HepG2 (cell line): ENCODE measurements around the gene MITF. TPM values are rescaled to one million over a fixed set of nuclear protein-coding genes. Genes with fewer than 3 reads are reported as not detected.

Experiments used
- ATAC-seq: fragments of 200-7000 bp; cut with Tn5 transposase; 3 replicates; pipeline ENCODE4 v1.9.1; 2020; ENCODE audit warnings: mild to moderate bottlenecking, moderate library complexity
- BruUV-seq: library from RNA; stranded (reverse); fragments of 400-500 nt; replicated peaks from 2 replicates; lab custom pipeline; 2021; lab: Mats Ljungman, UMichigan
- CTCF ChIA-PET: fragments of 300-600 bp; formaldehyde crosslinking; extraction: SDS; loops from one replicate; lab custom pipeline; 2021; ENCODE audit warnings: low total read pairs, inconsistent platforms, low intra/inter-chr PET ratio; lab: Yijun Ruan, JAX
- POLR2A ChIA-PET: fragments of 350-600 bp; sonication (Branson Sonifier 250); formaldehyde crosslinking; loops from one replicate; lab custom pipeline; 2020; ENCODE audit warnings: antibody characterized with exemption, inconsistent platforms; lab: Yijun Ruan, JAX
- DNase-seq: peaks from one replicate; pipeline ENCODE4 v3.0.0-alpha.2; 2015; ENCODE audit warnings: low spot score
- FAIRE-seq: peaks from 3 replicates; lab custom pipeline; 2011; peaks lifted over from hg19 to GRCh38; lab: Jason Lieb, UNC
- H2AFZ ChIP-seq: one replicate; pipeline ENCODE4 v1.6.1; 2011; ENCODE audit warnings: low read length, inconsistent platforms
- H3K27ac ChIP-seq: fragments of 300-600 bp; 3 replicates; pipeline ENCODE4 v1.8.0; 2011; ENCODE audit warnings: mixed run types, mild to moderate bottlenecking, mixed read lengths, low read length, inconsistent platforms; ENCODE audit not compliant: insufficient read depth; ENCODE audit errors: extremely low read length
- H3K27me3 ChIP-seq, 2 experiments: fragments of 200-600 bp in 1 of 2; 2 replicates in 1 of 2; 3 replicates in 1 of 2; pipeline versions ENCODE4 v1.6.0 to v1.8.0; 2011; ENCODE audit warnings: low read length in 2 of 2, mild to moderate bottlenecking in 2 of 2, moderate library complexity in 2 of 2, inconsistent platforms in 1 of 2; ENCODE audit not compliant: insufficient read depth in 2 of 2, control insufficient read depth in 1 of 2
- H3K36me3 ChIP-seq, 2 experiments: fragments of 200-600 bp in 1 of 2; replicated peaks in 1 of 2; 2 replicates in 1 of 2; 3 replicates in 1 of 2; pipeline versions ENCODE4 v1.5.1 to v1.8.0; 2011; ENCODE audit warnings: low read length in 2 of 2, inconsistent platforms in 1 of 2; ENCODE audit not compliant: insufficient read depth in 2 of 2, control insufficient read depth in 1 of 2
- H3K4me1 ChIP-seq: 2 replicates; pipeline ENCODE4 v1.5.1; 2012; ENCODE audit warnings: low read length, inconsistent platforms; ENCODE audit not compliant: insufficient read depth
- H3K4me2 ChIP-seq: 2 replicates; pipeline ENCODE4 v1.6.0; 2011; ENCODE audit warnings: low read depth, low read length, inconsistent platforms
- H3K4me3 ChIP-seq, 3 experiments: fragments of 200-600 bp in 1 of 3; sonication (generic), shearing (Covaris generic) in 1 of 3; replicated peaks in 1 of 3; 2 replicates each; pipeline ENCODE4 v1.5.1; 2011 to 2016; ENCODE audit warnings: low read length in 3 of 3, inconsistent platforms in 2 of 3, low read depth in 2 of 3, mild to moderate bottlenecking in 2 of 3, control low read depth in 1 of 3, mixed read lengths in 1 of 3; ENCODE audit not compliant: insufficient read depth in 1 of 3
- H3K79me2 ChIP-seq: one replicate; pipeline ENCODE4 v1.6.1; 2011; ENCODE audit warnings: low read length, inconsistent platforms; ENCODE audit not compliant: insufficient read depth
- H3K9ac ChIP-seq: 2 replicates; pipeline ENCODE4 v1.6.0; 2011; ENCODE audit warnings: mild to moderate bottlenecking, low read depth, low read length, inconsistent platforms; ENCODE audit not compliant: insufficient read depth
- H3K9me3 ChIP-seq: 2 replicates; pipeline ENCODE4 v1.5.1; 2012; ENCODE audit warnings: mild to moderate bottlenecking, low read length
- H4K20me1 ChIP-seq: 2 replicates; pipeline ENCODE4 v1.6.0; 2011; ENCODE audit warnings: inconsistent platforms, mild to moderate bottlenecking, low read length, moderate library complexity; ENCODE audit not compliant: insufficient read depth
- CENPX ChIP-seq: sonication (generic); formaldehyde crosslinking; IDR thresholded peaks from 2 replicates; pipeline ENCODE4 v1.9.0; 2021; ENCODE audit warnings: mild to moderate bottlenecking, missing genetic modification reagents, moderate library complexity
- DDIT3 ChIP-seq: sonication (generic); formaldehyde crosslinking; IDR thresholded peaks from 2 replicates; pipeline ENCODE4 v1.4.0; 2020; ENCODE audit warnings: mild to moderate bottlenecking, missing genetic modification reagents
- FIP1L1 ChIP-seq: fragments of 200-400 bp; formaldehyde crosslinking; IDR thresholded peaks from 2 replicates; pipeline ENCODE4 v1.6.1; 2018; ENCODE audit warnings: low read depth, mild to moderate bottlenecking, low read length, moderate library complexity, borderline replicate concordance; ENCODE audit not compliant: insufficient read depth
- GTF2F1 ChIP-seq: fragments of 150-350 bp; IDR thresholded peaks from 2 replicates; pipeline ENCODE4 v1.6.1; 2014; ENCODE audit warnings: low read length
- HMG20B ChIP-seq: conservative IDR thresholded peaks from 2 replicates; pipeline ENCODE4 v1.6.1; 2016; ENCODE audit warnings: missing genetic modification reagents, missing compliant biosample characterization
- MLXIP ChIP-seq: sonication (generic); formaldehyde crosslinking; IDR thresholded peaks from 2 replicates; pipeline ENCODE4 v1.9.0; 2021; ENCODE audit warnings: missing genetic modification reagents, borderline replicate concordance
- PRPF4 ChIP-seq: fragments of 200-400 bp; formaldehyde crosslinking; IDR thresholded peaks from 2 replicates; pipeline ENCODE4 v1.6.1; 2016; ENCODE audit warnings: low read length, low read depth; ENCODE audit not compliant: poor library complexity, severe bottlenecking
- SMYD3 ChIP-seq: sonication (generic); formaldehyde crosslinking; IDR thresholded peaks from 2 replicates; pipeline ENCODE4 v1.8.1; 2023; ENCODE audit warnings: mild to moderate bottlenecking, missing genetic modification reagents
- TCF12 ChIP-seq, 2 experiments: fragments of 450-650 bp in 1 of 2; sonication (generic) in 1 of 2; formaldehyde crosslinking in 1 of 2; IDR thresholded peaks; 2 replicates each; pipeline versions ENCODE4 v1.6.1 to v1.8.0; 2017 to 2022; ENCODE audit warnings: antibody characterized with exemption in 1 of 2, mild to moderate bottlenecking in 1 of 2, missing genetic modification reagents in 1 of 2, moderate library complexity in 1 of 2
- ZKSCAN5 ChIP-seq: sonication (generic); formaldehyde crosslinking; IDR thresholded peaks from 2 replicates; pipeline ENCODE4 v1.5.1; 2020; ENCODE audit warnings: mild to moderate bottlenecking, missing genetic modification reagents
- ZNF124 ChIP-seq: sonication (generic); formaldehyde crosslinking; IDR thresholded peaks from 2 replicates; pipeline ENCODE4 v1.4.0; 2020; ENCODE audit warnings: missing genetic modification reagents
- ZNF225 ChIP-seq: sonication (generic); formaldehyde crosslinking; IDR thresholded peaks from 2 replicates; pipeline ENCODE4 v1.4.0; 2020; ENCODE audit warnings: mild to moderate bottlenecking, missing genetic modification reagents
- ZNF430 ChIP-seq: sonication (generic); formaldehyde crosslinking; IDR thresholded peaks from 2 replicates; pipeline ENCODE4 v1.9.0; 2021; ENCODE audit warnings: mild to moderate bottlenecking, missing genetic modification reagents
- ZNF777 ChIP-seq: sonication (generic); formaldehyde crosslinking; IDR thresholded peaks from 2 replicates; pipeline ENCODE4 v1.4.0; 2020; ENCODE audit warnings: missing genetic modification reagents
- ZZZ3 ChIP-seq: sonication (generic); formaldehyde crosslinking; IDR thresholded peaks from 2 replicates; pipeline ENCODE4 v1.4.0; 2020; ENCODE audit warnings: missing genetic modification reagents, mild to moderate bottlenecking, borderline replicate concordance
- WGBS: methylation state at CpG from one replicate; pipeline ENCODE4 v1.1.6; 2017; ENCODE audit warnings: low lambda C conversion rate; 5-methylcytosine and 5-hydroxymethylcytosine counted together
- in situ Hi-C: cut with HindIII; loops from 2 replicates; pipeline ENCODE4 v1.10.0; 2017; ENCODE audit warnings: low pct_unique_long_range_greater_than_20kb; ENCODE audit not compliant: extremely low pct_ligation_motif_present
- intact Hi-C: fragments of 100-400 bp; cut with micrococcal nuclease; formaldehyde crosslinking; loops from one replicate; pipeline ENCODE4 v1.10.0; 2022; ENCODE audit not compliant: unreplicated experiment
- polyA plus RNA-seq, 8 experiments: library from polyadenylated mRNA; depleted of rRNA in 3 of 8; stranded (reverse) in 7 of 8; unstranded in 1 of 8; fragments of >200 nt; fragmentation: Illumina TruSeq in 4 of 8; extraction: Trizol in 4 of 8; gene quantifications; 2 replicates each; pipeline versions ENCODE4 v1.2.1 to v1.2.3, GENCODE V29; 2011 to 2016; ENCODE audit warnings: low read depth in 4 of 8, missing spikeins in 1 of 8, mixed read lengths in 1 of 8; ENCODE audit not compliant: insufficient read depth in 1 of 8
- total RNA-seq, 5 experiments: library from RNA; depleted of rRNA; stranded (reverse); fragments of >200 nt; fragmentation: Illumina TruSeq; extraction: Trizol; gene quantifications; 2 replicates each; pipeline ENCODE4 v1.2.3, GENCODE V29; 2016; ENCODE audit warnings: low read depth in 1 of 5
- TF ChIP-seq, protein P1 (sequence below), 2 experiments: sonication (generic) in 1 of 2; formaldehyde crosslinking in 1 of 2; IDR thresholded peaks; 2 replicates each; pipeline versions ENCODE4 v1.5.1 to v1.6.1; 2011 to 2020; ENCODE audit warnings: borderline replicate concordance in 1 of 2, low read depth in 1 of 2, low read length in 1 of 2, mild to moderate bottlenecking in 1 of 2, missing genetic modification reagents in 1 of 2, moderate library complexity in 1 of 2
- TF ChIP-seq, protein P2 (sequence below): sonication (generic); formaldehyde crosslinking; IDR thresholded peaks from 2 replicates; pipeline ENCODE4 v1.5.0; 2020; ENCODE audit warnings: mild to moderate bottlenecking, missing genetic modification reagents, moderate library complexity

The MITF gene
- total and polyA plus RNA-seq, 2 of the 13 experiments (the other 11 are each of a cell fraction or from before 2014, with no cell fraction given): 0.12 to 0.38 TPM

DNA sequence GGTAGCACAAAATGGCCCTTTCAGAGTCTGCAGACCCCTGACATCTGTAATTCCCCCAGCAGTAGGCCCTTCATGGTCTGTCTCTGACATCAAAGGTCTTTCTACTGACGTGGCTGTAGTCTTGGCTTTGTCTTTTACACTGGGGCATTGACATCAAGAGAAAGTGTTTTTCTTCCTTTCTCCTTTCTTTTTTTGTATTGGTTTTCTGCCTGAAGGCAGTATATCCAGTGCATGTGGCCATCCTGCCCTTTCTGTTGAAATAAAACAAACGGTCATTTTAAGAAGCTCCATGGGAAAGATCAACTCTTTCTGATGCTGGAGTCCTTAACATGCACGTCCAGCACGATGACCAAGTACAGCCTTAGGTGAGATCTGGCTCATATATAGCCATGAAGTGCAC is 153.4 kb downstream of the MITF start:
- FAIRE-seq: no peak
- no peaks in the 10 kb centered on the region for H3K4me1 ChIP-seq
- no peak for ATAC-seq
- no peak overlapping the region for H2AFZ ChIP-seq
- no peak for DNase-seq
- CTCF ChIA-PET: no interaction called here
- H3K4me2 ChIP-seq: no peak overlapping the region
- no peaks in the 10 kb centered on the region for H3K27me3 ChIP-seq
- POLR2A ChIA-PET: no interaction called here
- intact Hi-C loops (no loop called here), in situ Hi-C loops (no loop called here)
- no peak overlapping the region for H3K4me3 ChIP-seq
- no TSS peak for BruUV-seq
- no peaks in the 10 kb centered on the region for H4K20me1 ChIP-seq
- H3K36me3 ChIP-seq: no peaks in the 10 kb centered on the region
- no peaks in the 10 kb centered on the region for H3K79me2 ChIP-seq
- H3K9me3 ChIP-seq: no peaks in the 10 kb centered on the region
- H3K27ac ChIP-seq: no peak overlapping the region
- H3K9ac ChIP-seq: no peak overlapping the region
- 1% methylated on average over 4 of the region's 4 CpGs for WGBS
- TF ChIP-seq ZNF777 (CRISPR knock-in tag) (no peak), ZNF124 (CRISPR knock-in tag) (no peak), ZKSCAN5 (CRISPR knock-in tag) (no peak), FIP1L1 (no peak), DDIT3 (CRISPR knock-in tag) (no peak), ZNF225 (CRISPR knock-in tag) (no peak), ZZZ3 (no peak), HMG20B (CRISPR knock-in tag) (no peak), MLXIP (CRISPR knock-in tag) (no peak), SMYD3 (no peak), PRPF4 (no peak), CENPX (CRISPR knock-in tag) (no peak), TCF12 (IDR thresholded peaks at IDR 0.05) (no peak), TCF12 (CRISPR knock-in tag; IDR thresholded peaks at IDR 0.05) (no peak), ZNF430 (no peak), GTF2F1 (no peak)
- TF ChIP-seq, protein P1, sequence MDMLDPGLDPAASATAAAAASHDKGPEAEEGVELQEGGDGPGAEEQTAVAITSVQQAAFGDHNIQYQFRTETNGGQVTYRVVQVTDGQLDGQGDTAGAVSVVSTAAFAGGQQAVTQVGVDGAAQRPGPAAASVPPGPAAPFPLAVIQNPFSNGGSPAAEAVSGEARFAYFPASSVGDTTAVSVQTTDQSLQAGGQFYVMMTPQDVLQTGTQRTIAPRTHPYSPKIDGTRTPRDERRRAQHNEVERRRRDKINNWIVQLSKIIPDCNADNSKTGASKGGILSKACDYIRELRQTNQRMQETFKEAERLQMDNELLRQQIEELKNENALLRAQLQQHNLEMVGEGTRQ (IDR thresholded peaks at IDR 0.05; ENCODE audit: low read depth, low read length): no peak
- TF ChIP-seq, protein P1 (CRISPR knock-in tag; IDR thresholded peaks at IDR 0.05; ENCODE audit: borderline replicate concordance): no peak
- TF ChIP-seq, protein P2, sequence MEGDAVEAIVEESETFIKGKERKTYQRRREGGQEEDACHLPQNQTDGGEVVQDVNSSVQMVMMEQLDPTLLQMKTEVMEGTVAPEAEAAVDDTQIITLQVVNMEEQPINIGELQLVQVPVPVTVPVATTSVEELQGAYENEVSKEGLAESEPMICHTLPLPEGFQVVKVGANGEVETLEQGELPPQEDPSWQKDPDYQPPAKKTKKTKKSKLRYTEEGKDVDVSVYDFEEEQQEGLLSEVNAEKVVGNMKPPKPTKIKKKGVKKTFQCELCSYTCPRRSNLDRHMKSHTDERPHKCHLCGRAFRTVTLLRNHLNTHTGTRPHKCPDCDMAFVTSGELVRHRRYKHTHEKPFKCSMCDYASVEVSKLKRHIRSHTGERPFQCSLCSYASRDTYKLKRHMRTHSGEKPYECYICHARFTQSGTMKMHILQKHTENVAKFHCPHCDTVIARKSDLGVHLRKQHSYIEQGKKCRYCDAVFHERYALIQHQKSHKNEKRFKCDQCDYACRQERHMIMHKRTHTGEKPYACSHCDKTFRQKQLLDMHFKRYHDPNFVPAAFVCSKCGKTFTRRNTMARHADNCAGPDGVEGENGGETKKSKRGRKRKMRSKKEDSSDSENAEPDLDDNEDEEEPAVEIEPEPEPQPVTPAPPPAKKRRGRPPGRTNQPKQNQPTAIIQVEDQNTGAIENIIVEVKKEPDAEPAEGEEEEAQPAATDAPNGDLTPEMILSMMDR (CRISPR knock-in tag): no peak
